Transverse colon (tissue), 4 donors: ENCODE results near the gene TMEM158. TPM values are rescaled to one million over a fixed set of nuclear protein-coding genes. Genes with fewer than 3 reads are reported as not detected.

Source experiments
- DNase-seq: peaks from one replicate; pipeline ENCODE4 v3.0.0-alpha.2; 2019
- H3K27ac ChIP-seq, 4 donors: fragments of 200-600 bp; sonication (generic); 2 replicates each; pipeline ENCODE4 v1.5.1; 2016 to 2018; ENCODE audit warnings: inconsistent platforms in 4 of 4
- H3K27me3 ChIP-seq: fragments of 200-600 bp; sonication (generic); 2 replicates; pipeline ENCODE4 v1.5.1; 2017; ENCODE audit warnings: inconsistent platforms
- H3K36me3 ChIP-seq, 4 donors: fragments of 200-600 bp; sonication (generic); 2 replicates each; pipeline ENCODE4 v1.5.1; 2017 to 2019; ENCODE audit warnings: inconsistent platforms in 4 of 4
- H3K4me1 ChIP-seq, 4 donors: fragments of 200-600 bp; sonication (generic); 2 replicates each; pipeline ENCODE4 v1.5.1; 2017 to 2020; ENCODE audit warnings: inconsistent platforms in 4 of 4
- H3K4me3 ChIP-seq, 4 donors: fragments of 200-600 bp; sonication (generic); 1 replicate in 1 of 4; 2 replicates in 3 of 4; pipeline versions ENCODE4 v1.5.1 to v1.6.1; 2017 to 2019; ENCODE audit warnings: inconsistent platforms in 4 of 4
- H3K9me3 ChIP-seq, 2 donors: fragments of 200-600 bp; sonication (generic); 2 replicates each; pipeline ENCODE4 v1.5.1; 2017 to 2019; ENCODE audit warnings: inconsistent platforms in 2 of 2
- CTCF ChIP-seq, 5 experiments: fragments of 200-600 bp in 3 of 5; fragments of 450-650 bp in 2 of 5; sonication (generic) in 3 of 5; IDR thresholded peaks; 1 replicate in 2 of 5; 2 replicates in 3 of 5; pipeline ENCODE4 v1.5.1; 2016 to 2017; ENCODE audit warnings: antibody characterized with exemption in 5 of 5, inconsistent platforms in 3 of 5, mild to moderate bottlenecking in 2 of 5, moderate library complexity in 1 of 5
- EP300 ChIP-seq: sonication (generic); formaldehyde crosslinking; IDR thresholded peaks from one replicate; pipeline ENCODE4 v1.6.1; 2017; ENCODE audit warnings: antibody characterized with exemption, low read depth
- POLR2A ChIP-seq: fragments of 450-650 bp; IDR thresholded peaks from one replicate; pipeline ENCODE4 v1.6.1; 2016; ENCODE audit warnings: antibody characterized with exemption, mild to moderate bottlenecking, moderate library complexity
- POLR2AphosphoS5 ChIP-seq, 3 donors: sonication (generic); formaldehyde crosslinking; IDR thresholded peaks; one replicate each; pipeline ENCODE4 v1.6.1; 2016; ENCODE audit warnings: antibody characterized with exemption in 3 of 3
- WGBS, 2 donors: methylation state at CpG; one replicate each; pipeline ENCODE4 v1.1.5; 2018; ENCODE audit warnings: low coverage in 1 of 2; 5-methylcytosine and 5-hydroxymethylcytosine counted together
- in situ Hi-C, 4 donors: fragments of 200-750 bp; cut with MboI; loops; one replicate each; pipeline versions ENCODE4 v1.15.0 to v1.15.1; 2017; ENCODE audit warnings: low sequenced_read_pairs in 3 of 4, low pct_ligation_motif_present in 1 of 4, low pct_unique_long_range_greater_than_20kb in 1 of 4
- intact Hi-C: fragments of 100-400 bp; cut with DNase I; formaldehyde crosslinking; loops from one replicate; pipeline ENCODE4 v1.15.1; 2023; ENCODE audit warnings: low total_unique reads
- total RNA-seq, 4 donors: library from RNA; depleted of rRNA; stranded (reverse); fragments of >200 nt; gene quantifications; one replicate each; pipeline ENCODE4 v1.1.0, GENCODE V29; 2016

The TMEM158 gene
- total RNA-seq, 4 donors from 2014 or later, result 0.82 to 23.9 (median 1.7) TPM; not detected in 1

DNA sequence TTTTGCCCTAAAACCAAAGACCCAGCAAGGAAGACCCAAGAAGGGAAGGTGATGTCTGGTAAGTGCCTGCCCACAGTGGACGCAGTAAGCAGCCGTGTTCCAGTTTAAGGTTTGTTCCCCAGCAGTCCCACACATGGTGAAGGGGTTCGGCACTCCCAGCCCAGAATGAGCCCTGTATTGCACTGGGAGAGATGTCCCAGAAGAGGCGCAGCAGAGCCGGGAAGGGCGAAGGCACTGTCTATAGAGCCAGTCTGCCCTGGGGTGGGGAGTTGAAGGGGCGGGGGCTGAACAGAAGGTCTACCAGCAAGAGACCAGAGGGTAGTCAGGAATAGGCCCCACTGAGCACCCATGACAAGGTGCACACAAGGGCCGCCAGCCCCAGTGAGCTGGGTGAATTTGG, 6.4 kb downstream of the TMEM158 start:
- in situ Hi-C loops (loop anchor here (10.0 to 25.0 kb wide), 4 partner anchors 175 to 443 kb away; no protein-coding TSS in a partner anchor), intact Hi-C loops (no loop called here)
- WGBS, 2 donors, result 94 to 100% methylated on average over 3 to 8 of the region's 8 CpGs
- Histone ChIP-seq H3K27me3 (peaks cover 22% of the 10 kb centered on the region), H3K4me1 (peaks cover 0 to 9% (median 5%) of the 10 kb centered on the region in 4 donors), H3K9me3 (no peaks in the 10 kb centered on the region), H3K27ac (no peak overlapping the region), H3K4me3 (no peak overlapping the region), H3K36me3 (no peaks in the 10 kb centered on the region)
- DNase-seq, result no peak
- no peak for TF ChIP-seq POLR2AphosphoS5 (IDR thresholded peaks at IDR 0.05)
- TF ChIP-seq EP300, result no peak
- TF ChIP-seq POLR2A, result no peak
- no peak for TF ChIP-seq CTCF (IDR thresholded peaks at IDR 0.05)

DNA sequence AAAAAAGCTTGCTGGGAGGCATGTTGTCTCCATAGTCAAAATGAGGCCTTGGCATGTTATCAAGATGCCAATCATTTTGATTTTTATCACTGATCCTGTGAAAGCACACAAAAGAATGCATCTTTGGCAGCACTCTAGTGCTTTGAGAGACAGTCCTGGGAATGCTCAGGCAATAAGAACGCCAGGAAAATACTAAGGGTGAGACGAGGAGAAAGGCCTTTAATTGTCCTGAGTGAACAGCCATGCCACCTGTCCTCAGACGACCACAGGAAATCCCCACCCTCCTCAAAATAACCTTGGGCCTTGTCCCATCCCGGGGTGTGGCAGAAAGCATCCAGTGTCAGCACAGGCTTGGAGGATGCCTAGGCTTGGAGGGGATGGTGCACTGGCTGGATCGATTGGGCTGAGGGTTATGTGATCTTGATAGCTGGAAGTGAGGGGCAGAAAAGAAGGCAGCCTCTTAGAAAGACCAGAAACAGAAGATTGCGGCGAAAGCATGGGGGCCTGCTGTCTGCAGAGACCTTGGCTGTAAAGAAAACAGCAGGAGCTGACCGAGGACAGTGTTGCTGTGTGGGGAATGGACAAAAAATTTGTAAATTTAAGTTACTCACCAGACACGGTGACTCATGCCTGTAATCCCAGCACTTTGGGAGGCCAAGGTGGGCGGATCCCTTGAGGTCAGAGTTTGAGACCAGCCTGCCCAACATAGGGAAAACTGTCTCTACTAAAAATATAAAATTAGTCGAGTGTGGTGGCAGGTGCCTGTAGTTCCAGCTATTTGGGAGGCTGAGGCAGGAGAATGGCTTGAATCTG, 7.3 kb downstream of the TMEM158 start:
- H3K36me3 ChIP-seq, result no peaks in the 10 kb centered on the region
- DNase-seq, result no peak
- peaks cover 13% of the 10 kb centered on the region for H3K27me3 ChIP-seq
- no peaks in the 10 kb centered on the region for H3K9me3 ChIP-seq
- no peak overlapping the region for H3K4me3 ChIP-seq
- H3K4me1 ChIP-seq, result peaks cover 0 to 7% (median 1%) of the 10 kb centered on the region in 4 donors
- peak overlapping the region in 2 of 4 donors; percentile 23 to 33 for H3K27ac ChIP-seq
- 47 to 54% methylated on average over 8 to 11 of the region's 11 CpGs for WGBS, 2 donors
- intact Hi-C loops, result no loop called here
- in situ Hi-C loops, result loop anchor here (10.0 to 25.0 kb wide), 3 partner anchors 174 to 444 kb away; no protein-coding TSS in a partner anchor
- TF ChIP-seq POLR2AphosphoS5 (IDR thresholded peaks at IDR 0.05) (no peak), EP300 (no peak), CTCF (IDR thresholded peaks at IDR 0.05) (no peak), POLR2A (no peak)

- no peaks in the 10 kb centered on the region for H3K36me3 ChIP-seq
- no peaks in the 10 kb centered on the region for H3K27me3 ChIP-seq
- 81 to 82% methylated on average over 9 to 10 of the region's 10 CpGs for WGBS, 2 donors
- in situ Hi-C loops, result loop anchor here (10.0 to 25.0 kb wide), 3 partner anchors 171 to 446 kb away; no protein-coding TSS in a partner anchor
- H3K27ac ChIP-seq, result no peak overlapping the region
- H3K4me3 ChIP-seq, result no peak overlapping the region
- no peak for DNase-seq
- intact Hi-C loops, result no loop called here
- H3K4me1 ChIP-seq, result peaks cover 0 to 11% (median 5%) of the 10 kb centered on the region in 4 donors
- no peaks in the 10 kb centered on the region for H3K9me3 ChIP-seq
- no peak for TF ChIP-seq POLR2AphosphoS5 (IDR thresholded peaks at IDR 0.05)
- TF ChIP-seq EP300, result no peak
- TF ChIP-seq CTCF (IDR thresholded peaks at IDR 0.05), result no peak
- no peak for TF ChIP-seq POLR2A
These were observed 10.0 kb downstream of the TMEM158 start for GRCh38 chr3:45216021-45216609.

GRCh38 chr3:45215466-45215865, 10.6 kb downstream of the TMEM158 start:
- Histone ChIP-seq H3K36me3 (no peaks in the 10 kb centered on the region), H3K9me3 (no peaks in the 10 kb centered on the region), H3K4me1 (peaks cover 0 to 17% (median 8%) of the 10 kb centered on the region in 4 donors), H3K27ac (no peak overlapping the region), H3K4me3 (no peak overlapping the region), H3K27me3 (no peaks in the 10 kb centered on the region)
- TF ChIP-seq POLR2AphosphoS5 (IDR thresholded peaks at IDR 0.05) (no peak), POLR2A (no peak), EP300 (no peak), CTCF (IDR thresholded peaks at IDR 0.05) (no peak)
- in situ Hi-C loops (loop anchor here (10.0 to 25.0 kb wide), 3 partner anchors 171 to 447 kb away; no protein-coding TSS in a partner anchor), intact Hi-C loops (no loop called here)
- DNase-seq, result no peak
- WGBS, 2 donors, result 67% methylated on average over 4 of the region's 4 CpGs; no CpG with 5 or more reads in 1 of the 2 donors
